HL-60/S4 (cell line): ENCODE results near the gene ZMAT5.

Experiments
- in situ Hi-C: fragments of 300-500 bp; cut with MboI; formaldehyde crosslinking; loops from 2 replicates; pipeline ENCODE4 v1.14.3; 2022; ENCODE audit warnings: low sequenced_read_pairs

Gene ZMAT5

DNA sequence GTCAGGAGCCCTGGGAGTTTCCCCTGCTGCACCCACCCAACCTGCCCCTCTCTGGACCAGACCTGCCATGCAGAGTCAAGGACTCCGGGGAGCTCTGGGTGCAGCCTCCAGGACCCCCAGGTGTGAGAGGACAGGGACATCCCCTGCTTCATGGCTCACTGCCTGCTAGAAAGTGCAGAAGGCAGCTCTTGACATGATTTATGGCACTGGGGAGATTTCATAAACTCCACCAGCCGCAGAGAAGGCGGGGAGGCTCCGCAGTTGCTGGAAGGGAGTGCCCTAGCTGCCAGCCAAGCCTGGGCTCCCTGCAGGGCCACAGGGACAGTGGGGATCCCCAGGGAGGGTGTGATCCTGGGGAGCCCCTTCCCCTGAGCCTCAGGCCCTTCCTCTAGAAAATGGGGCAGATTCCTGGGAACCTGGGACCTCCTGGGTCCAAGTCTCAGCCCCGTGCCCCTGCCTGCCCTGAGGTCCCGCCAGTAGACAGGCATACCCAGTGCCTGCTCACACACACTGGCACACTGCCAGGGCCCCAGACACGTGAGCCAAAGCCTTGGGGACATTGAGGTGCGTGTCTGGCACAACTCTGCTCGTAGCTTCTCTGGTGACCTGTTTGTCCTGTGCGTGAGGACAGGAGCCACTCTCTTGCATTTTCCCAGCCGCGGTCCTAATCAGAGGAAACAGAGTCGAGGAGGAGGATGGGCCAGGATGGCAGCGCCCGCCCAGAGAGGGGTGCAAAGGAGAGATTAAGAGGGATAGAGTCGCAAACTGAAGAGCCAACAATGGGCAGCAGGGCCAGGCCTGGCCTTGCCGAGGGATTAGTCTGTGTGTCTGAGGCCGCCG, 33.2 kb downstream of the ZMAT5 start:
- in situ Hi-C loops = no loop called here

DNA sequence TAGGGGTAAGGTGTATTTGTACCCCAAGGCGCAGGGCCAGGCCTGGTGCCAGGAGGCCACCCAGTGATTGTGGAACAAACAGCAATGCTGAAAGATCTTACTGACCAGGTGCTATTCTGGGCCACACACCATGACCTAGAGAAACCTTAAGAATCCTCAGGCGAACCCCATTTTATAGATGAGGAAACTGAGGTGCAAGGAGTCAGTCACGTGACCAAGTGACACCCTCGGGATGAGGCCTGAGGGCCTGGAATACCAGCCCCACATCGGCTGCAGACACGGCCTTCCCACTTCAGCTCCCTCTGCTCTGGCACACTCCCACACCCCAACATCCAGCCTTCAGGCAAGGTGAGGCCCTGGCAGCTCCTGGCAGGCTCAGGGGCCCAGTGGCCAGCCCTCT, 33.9 kb downstream of the ZMAT5 start:
- in situ Hi-C loops = no loop called here

- in situ Hi-C loops = no loop called here
Measured at GRCh38 chr22:29731058-29731850, 35.6 kb downstream of the ZMAT5 start.

DNA sequence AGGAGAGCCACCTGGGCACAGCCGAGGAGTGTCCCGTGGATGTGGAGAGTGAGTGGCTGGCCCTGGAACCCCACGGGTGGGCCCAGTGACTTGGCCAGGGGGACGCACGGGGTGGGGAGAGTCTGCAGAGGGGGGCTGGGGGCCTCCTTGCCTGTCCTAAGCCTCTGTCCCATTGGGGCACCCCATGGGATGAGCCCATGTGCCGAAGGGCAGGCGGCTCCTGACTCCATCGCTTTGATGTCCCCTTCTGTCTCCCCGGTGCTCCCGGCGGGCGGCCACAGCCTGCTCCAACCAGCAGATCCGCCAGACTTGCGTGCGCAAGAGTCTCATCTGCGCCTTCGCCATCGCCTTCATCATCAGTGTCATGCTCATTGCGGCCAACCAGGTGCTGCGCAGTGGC, 37.6 kb downstream of the ZMAT5 start:
- in situ Hi-C loops = no loop called here

DNA sequence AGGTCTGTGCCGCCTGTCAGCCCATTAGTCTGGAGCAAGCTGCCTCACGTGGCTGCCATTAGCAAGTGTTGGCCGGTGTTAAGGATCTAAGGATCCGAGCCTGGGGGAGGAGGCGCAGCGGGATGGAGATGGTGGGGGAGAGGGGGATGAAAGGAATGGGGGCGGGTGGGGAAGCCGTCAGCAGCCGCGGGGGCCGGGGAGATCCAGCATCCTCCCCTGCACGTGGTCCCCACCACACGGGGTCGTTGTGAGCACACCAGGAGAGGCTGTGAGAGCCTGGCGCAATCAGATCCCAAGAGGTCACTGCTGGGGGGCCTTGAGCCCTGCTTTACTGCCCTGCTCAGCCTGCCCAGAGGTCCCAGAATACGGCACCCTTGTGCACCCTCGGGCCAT, 39.7 kb downstream of the ZMAT5 start:
- in situ Hi-C loops = no loop called here

DNA sequence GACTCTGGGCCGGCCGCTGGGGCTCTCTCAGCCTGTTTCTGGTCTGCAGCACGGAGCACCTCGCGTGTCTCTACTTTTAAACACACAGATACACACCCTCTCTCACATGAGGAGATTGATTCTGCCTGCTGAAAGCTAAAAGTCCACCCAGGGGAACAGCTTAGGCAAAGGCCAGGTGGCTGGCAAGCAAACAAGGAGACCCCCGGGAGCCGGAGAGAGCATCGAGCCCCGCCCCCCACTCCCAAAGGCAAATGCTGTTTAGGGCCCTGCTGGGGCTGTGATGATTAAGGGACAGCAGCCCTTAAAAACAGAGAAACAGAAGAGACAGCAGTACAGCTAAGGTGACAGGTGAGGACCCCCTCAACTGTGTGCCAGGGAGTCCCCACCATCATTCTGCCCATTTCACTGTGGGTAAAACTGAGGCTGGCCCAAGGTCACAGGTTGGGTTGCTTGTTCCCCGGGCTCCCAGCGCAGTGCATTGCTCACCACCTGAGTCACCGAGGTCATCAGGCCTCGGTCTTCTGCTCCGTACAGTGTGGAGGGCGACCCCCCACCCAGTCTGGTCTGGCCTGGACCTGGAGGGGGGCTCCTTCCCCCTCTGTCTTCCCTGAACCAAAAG, 40.2 kb downstream of the ZMAT5 start:
- in situ Hi-C loops = no loop called here

DNA sequence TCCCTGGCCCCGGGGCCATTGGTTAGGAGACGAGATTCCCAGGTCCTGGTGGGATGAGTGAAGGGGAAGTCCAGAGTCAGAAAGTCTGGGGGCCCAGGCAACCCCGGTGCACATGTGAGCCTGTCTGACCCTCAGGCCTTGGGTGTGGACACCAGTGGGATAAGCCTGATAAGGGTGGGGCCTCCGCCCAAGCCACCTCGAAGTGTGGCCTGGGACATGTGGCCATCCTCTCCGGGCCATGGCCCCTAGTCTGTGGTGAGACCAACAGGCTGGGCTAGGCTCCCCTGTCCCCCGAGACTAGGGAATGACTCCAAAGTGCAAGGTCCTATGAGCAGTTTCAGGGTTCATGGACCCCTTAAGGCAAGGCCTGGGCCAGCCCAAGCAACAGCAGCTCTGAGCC, 40.7 kb downstream of the ZMAT5 start:
- in situ Hi-C loops = no loop called here

DNA sequence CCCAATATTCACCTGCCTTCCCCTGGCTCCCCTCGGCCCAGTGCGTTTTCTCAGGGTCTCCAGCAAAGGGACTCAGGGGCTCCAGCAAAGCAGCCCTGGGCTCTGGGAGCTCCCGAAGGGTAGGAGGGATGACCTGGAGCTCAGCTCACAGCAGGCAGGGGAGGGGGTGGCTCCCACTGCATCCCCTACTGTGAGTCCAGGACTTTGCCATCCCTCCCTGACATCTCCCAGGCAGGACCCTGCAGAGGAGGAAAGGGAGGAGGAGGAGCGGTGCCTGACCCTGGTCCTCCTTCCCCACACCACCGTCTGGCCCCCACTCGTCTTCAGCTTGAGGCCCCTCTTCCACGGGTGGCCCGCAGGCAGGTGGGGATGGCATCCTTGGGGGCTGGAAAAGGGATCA, 42.0 kb downstream of the ZMAT5 start:
- in situ Hi-C loops = no loop called here

- in situ Hi-C loops = no loop called here
Measured at GRCh38 chr22:29723766-29724165, 43.0 kb downstream of the ZMAT5 start.

DNA sequence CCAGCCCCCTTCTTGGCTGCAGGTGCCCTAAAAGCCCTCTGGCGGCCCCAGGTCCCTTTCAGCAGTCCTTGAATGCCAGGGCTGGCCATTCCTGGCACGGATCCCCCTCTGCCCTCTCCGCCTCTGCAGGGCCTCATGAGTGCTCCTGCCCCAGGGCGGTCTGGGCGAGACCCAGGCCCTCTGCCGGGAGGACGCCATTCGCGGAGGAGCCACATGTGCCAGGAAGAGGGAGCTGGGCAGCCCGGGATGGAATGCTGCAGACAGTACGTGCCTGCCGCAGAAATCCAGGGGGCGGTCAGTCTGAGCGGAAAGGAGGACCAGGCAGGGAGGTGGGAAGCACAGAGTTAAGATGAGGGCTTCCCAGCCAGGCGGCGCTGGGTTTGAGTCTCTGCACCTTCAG, 44.2 kb downstream of the ZMAT5 start:
- in situ Hi-C loops = no loop called here

- in situ Hi-C loops = no loop called here
Measured at GRCh38 chr22:29722151-29722550, 44.7 kb downstream of the ZMAT5 start.

- in situ Hi-C loops = no loop called here
Measured at GRCh38 chr22:29720811-29721323, 45.9 kb downstream of the ZMAT5 start.

DNA sequence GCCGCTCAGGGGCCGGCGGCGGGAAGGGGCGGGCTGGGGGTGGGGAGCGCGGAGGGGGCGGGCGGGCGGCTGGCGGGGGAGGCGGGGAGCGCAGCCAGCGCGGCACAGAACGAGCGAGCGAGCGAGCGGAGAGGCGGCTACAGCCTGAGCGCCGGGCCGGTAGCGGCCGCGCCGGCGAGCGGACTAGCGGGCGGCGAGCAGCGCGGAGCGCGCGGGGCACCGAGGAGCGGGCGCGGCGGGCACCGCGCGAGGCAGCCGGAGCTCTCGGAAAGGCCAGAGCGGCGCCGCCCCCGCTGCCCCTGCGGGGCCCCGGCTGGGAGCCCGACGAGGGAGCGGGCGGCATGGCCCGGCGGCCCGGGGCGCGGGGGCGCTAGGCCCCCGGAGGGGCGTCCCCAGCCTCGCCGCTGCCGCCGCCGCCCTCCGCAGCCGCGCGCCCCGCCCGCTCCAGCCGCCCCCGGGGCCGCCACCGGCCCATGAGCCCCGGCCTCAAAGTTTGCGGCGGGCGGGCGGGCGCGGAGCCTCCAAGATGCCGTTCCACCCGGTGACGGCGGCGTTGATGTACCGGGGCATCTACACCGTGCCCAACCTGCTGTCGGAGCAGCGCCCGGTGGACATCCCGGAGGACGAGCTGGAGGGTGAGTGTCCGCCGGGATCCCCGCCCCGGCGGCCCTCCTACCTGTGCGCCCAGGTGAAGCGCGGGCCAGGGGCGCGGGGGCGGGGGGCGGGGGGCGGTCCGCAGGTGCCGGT, 46.7 kb downstream of the ZMAT5 start, which contains the start of gene CABP7:
CABP7 (plus strand) TSS at position 105 of the 747 bp plus-strand sequence; CDS start at position 527, 422 bp downstream.
- in situ Hi-C loops = no loop called here

GRCh38 chr22:29718949-29719898, 47.6 kb downstream of the ZMAT5 start:
- in situ Hi-C loops = no loop called here

DNA sequence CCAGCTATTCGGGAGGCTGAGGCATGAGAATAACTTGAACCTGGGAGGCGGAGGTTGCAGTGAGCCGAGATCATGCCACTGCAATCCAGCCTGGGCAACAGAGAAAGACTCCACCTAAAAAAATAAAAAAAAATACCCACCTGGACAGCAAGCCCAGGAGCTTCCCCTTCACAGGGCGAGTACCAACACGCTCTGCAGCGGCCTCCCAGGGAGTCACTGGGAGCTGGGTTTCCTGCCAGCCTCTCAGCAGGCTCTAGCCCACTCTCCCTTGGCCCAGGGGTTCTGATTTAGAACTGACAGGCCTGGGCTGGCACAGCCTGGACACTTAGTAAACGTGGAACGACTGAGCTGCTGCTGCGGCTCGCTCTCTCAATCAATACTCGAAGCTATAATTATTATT, 49.0 kb downstream of the ZMAT5 start:
- in situ Hi-C loops = no loop called here

- in situ Hi-C loops = no loop called here
Measured at GRCh38 chr22:29716814-29717545, 49.8 kb downstream of the ZMAT5 start.

DNA sequence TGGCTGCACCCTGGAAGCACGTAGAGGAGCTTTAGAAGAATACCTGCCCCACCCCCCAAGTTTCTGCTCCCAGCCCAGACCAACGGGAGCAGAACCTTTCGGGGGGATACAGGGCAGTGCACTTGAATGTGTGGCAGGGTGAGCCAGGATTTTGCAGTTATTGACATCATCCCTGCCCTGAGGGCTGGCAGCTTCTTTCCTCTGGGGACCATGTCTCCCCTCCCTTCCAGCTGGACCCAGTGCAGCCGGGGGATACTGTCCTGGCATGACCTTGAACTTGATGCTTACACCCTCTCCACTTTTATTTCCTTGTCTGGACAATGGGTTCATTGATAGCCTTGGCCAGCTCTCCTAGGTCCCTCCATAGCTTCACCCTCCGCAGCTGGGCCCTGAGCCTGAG, 51.1 kb downstream of the ZMAT5 start:
- in situ Hi-C loops = no loop called here

DNA sequence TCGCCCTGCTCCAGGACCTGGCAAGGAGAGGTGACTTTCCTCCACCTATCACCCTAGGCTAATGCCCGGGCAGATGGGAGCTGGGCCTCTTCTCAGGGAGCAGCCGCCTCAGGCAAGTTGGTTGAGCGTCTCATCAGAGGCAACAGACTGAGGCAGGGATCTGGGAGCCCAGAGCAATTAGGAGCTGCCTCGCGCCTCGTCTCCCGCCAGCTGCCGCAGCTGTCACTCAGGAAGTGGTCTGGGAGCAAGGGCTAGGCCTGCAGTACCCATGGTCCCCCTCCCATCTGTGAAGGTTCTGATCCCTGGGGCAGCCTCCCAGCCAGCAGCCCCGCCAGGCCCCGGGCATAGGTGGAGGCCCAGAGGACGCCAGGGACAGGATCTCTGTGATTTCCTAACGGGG, 51.6 kb downstream of the ZMAT5 start:
- in situ Hi-C loops = no loop called here

DNA sequence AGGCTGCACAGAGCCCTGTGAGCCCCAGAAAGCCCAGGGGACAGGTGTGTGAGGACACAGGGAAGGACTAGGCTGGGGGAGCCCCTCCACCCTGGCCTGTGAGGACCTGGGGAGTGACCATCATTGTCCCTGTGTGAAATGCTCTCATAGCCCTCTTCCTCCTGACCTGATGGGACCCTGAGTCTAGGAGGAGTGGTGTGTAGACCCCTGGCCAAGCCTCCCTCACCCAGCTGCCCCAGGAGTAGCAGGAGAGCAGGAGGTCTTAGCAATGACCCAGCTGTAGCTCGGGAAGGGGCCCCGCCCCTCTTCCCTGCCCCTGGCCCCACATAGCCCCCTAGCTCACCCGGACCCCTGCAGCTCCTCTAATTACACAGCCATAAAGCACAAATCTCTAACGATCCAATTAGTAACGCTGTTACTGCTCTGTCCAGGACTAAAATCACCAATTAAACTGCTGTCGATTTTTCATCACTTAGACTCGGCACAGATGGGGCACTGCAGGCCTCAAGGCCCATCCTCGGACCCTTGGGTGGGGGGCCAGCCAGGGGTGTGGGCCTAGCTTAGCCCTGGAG, 53.6 kb downstream of the ZMAT5 start:
- in situ Hi-C loops = no loop called here
